T-cell (primary cell): ENCODE results near the gene CACNB4. TPM values are rescaled to one million over a fixed set of nuclear protein-coding genes. Genes with fewer than 3 reads are reported as not detected.
"Not testable (repeated sequence)": the region's sequence is repeated elsewhere in the genome, so short reads cannot be mapped to it uniquely, and the experiment has no call there.

Experiments used
- ATAC-seq, 4 experiments: fragments of 200-7000 bp in 3 of 4; fragments of 150-1000 bp in 1 of 4; cut with Tn5 transposase; replicated peaks in 1 of 4; 1 replicate in 3 of 4; 2 replicates in 1 of 4; pipeline ENCODE4 v1.10.0; 2021; ENCODE audit warnings: moderate library complexity in 3 of 4, mild to moderate bottlenecking in 2 of 4, moderate number of reproducible peaks in 1 of 4
- CTCF ChIA-PET, 2 donors: fragments of 300-600 bp; sonication (Branson Sonifier 250); formaldehyde crosslinking; loops; one replicate each; lab custom pipeline; 2022; ENCODE audit warnings: antibody characterized with exemption in 2 of 2; lab: Charles Lee
- POLR2A ChIA-PET, 2 donors: fragments of 300-600 bp; sonication (Branson Sonifier 250); formaldehyde crosslinking; loops; one replicate each; lab custom pipeline; 2022; ENCODE audit warnings: antibody characterized with exemption in 2 of 2; lab: Charles Lee
- DNase-seq, 35 experiments: peaks; one replicate each; pipeline versions ENCODE4 v3.0.0 to v3.0.0-alpha.2; 2013 to 2023
- H3K27ac ChIP-seq: one replicate; pipeline ENCODE4 v1.5.1; 2013; ENCODE audit warnings: low read length
- H3K27me3 ChIP-seq, 2 experiments: replicated peaks in 1 of 2; 1 replicate in 1 of 2; 2 replicates in 1 of 2; pipeline versions ENCODE4 v1.6.1 to v1.7.0; 2013; ENCODE audit warnings: low read length in 1 of 2, mixed read lengths in 1 of 2; ENCODE audit not compliant: control insufficient read depth in 2 of 2, insufficient read depth in 2 of 2; ENCODE audit errors: extremely low read depth in 1 of 2
- H3K36me3 ChIP-seq, 2 donors: 1 replicate in 1 of 2; 2 replicates in 1 of 2; pipeline versions ENCODE4 v1.6.1 to v1.7.0; 2013; ENCODE audit warnings: low read length in 1 of 2; ENCODE audit not compliant: control insufficient read depth in 2 of 2, insufficient read depth in 1 of 2; ENCODE audit errors: extremely low read depth in 1 of 2
- H3K4me1 ChIP-seq, 2 experiments: 1 replicate in 1 of 2; 2 replicates in 1 of 2; pipeline versions ENCODE4 v1.6.1 to v1.7.0; 2013; ENCODE audit warnings: low read length in 2 of 2, mixed read lengths in 1 of 2; ENCODE audit not compliant: insufficient read depth in 2 of 2, control insufficient read depth in 1 of 2; ENCODE audit errors: extremely low read depth in 1 of 2
- H3K4me3 ChIP-seq, 2 donors: 1 replicate in 1 of 2; 2 replicates in 1 of 2; pipeline versions ENCODE4 v1.5.1 to v1.7.0; 2013; ENCODE audit warnings: mild to moderate bottlenecking in 2 of 2, low read length in 1 of 2, moderate library complexity in 1 of 2; ENCODE audit not compliant: control insufficient read depth in 1 of 2; ENCODE audit errors: extremely low read depth in 1 of 2
- H3K9me3 ChIP-seq: 2 replicates; pipeline ENCODE4 v1.7.0; 2013
- H3K27ac Mint-ChIP-seq, 2 donors: one replicate each; pipeline ENCODE4 v1.8.0; 2020 to 2021; ENCODE audit warnings: mild to moderate bottlenecking in 2 of 2, mixed read lengths in 2 of 2
- H3K27me3 Mint-ChIP-seq, 2 donors: one replicate each; pipeline ENCODE4 v1.8.0; 2021 to 2022; ENCODE audit warnings: mixed read lengths in 2 of 2
- H3K36me3 Mint-ChIP-seq: one replicate; pipeline ENCODE4 v1.8.0; 2021; ENCODE audit warnings: mixed read lengths
- H3K4me1 Mint-ChIP-seq, 3 donors: one replicate each; pipeline ENCODE4 v1.8.0; 2020 to 2022; ENCODE audit warnings: mixed read lengths in 3 of 3, mild to moderate bottlenecking in 1 of 3
- H3K4me3 Mint-ChIP-seq, 3 donors: one replicate each; pipeline ENCODE4 v1.8.0; 2020 to 2022; ENCODE audit warnings: mild to moderate bottlenecking in 3 of 3, mixed read lengths in 3 of 3, moderate library complexity in 3 of 3
- H3K9me3 Mint-ChIP-seq, 3 donors: one replicate each; pipeline ENCODE4 v1.8.0; 2020 to 2022; ENCODE audit warnings: mixed read lengths in 3 of 3
- WGBS: methylation state at CpG from one replicate; pipeline ENCODE4 v1.1.5; 2013; ENCODE audit warnings: missing lambda C conversion rate; ENCODE audit not compliant: insufficient coverage; 5-methylcytosine and 5-hydroxymethylcytosine counted together
- total RNA-seq, 35 experiments: library from RNA in 6 of 35; stranded (reverse) in 6 of 35; fragments of 120-200 nt in 1 of 35; gene quantifications; one replicate each; pipeline versions ENCODE4 v1.2.1 to v1.2.4 and lab custom pipeline; 2013 to 2026

CACNB4 gene
- total RNA-seq, 5 donors from 2014 or later (not counting 1 experiment from before 2014, with no cell fraction given) = 0.16 to 1.2 (median 0.47) TPM

- Mint-ChIP-seq H3K4me3 (no peak overlapping the region), H3K9me3 (no peaks in the 10 kb centered on the region), H3K36me3 (no peaks in the 10 kb centered on the region), H3K4me1 (no peaks in the 10 kb centered on the region), H3K27me3 (no peaks in the 10 kb centered on the region), H3K27ac (no peak overlapping the region)
- Histone ChIP-seq H3K9me3 (no peaks in the 10 kb centered on the region), H3K4me1 (no peaks in the 10 kb centered on the region), H3K36me3 (no peaks in the 10 kb centered on the region), H3K27me3 (no peaks in the 10 kb centered on the region), H3K4me3 (no peak overlapping the region), H3K27ac (no peak overlapping the region)
- ChIA-PET POLR2A (no interaction called here), CTCF (interaction anchor here in 1 of 2 donors (1.4 kb wide), 1 partner anchor 9 kb away, joined by 3 read pairs; no protein-coding TSS in a partner anchor)
- ATAC-seq = no peak
- no peak for DNase-seq
- WGBS = no CpG with 5 or more reads among the region's 2 CpGs
Measured at GRCh38 chr2:151995161-151995557, 103.7 kb downstream of the CACNB4 start.

DNA sequence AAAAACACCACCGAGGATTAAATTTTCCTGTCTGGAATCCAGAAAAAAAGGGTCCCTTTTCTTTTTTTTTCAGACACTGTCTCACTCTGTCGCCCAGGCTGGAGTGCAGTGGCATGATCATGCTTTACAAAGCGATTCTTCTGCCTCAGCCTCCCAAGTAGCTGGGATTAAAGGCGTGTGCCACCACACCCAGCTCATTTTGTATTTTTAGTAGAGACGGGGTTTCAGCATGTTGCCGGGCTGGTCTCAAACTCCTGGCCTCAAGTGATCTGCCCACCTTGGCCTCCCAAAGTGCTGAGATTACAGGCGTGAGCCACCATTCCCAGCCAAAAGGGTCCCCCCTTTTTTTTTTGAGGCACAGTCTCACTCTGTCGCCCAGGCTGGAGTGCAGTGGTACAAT is 104.7 kb downstream of the CACNB4 start:
- CTCF ChIA-PET = interaction anchor here in 1 of 2 donors (0.9 to 1.4 kb wide), 2 partner anchors 10 to 87 kb away, joined by 3 read pairs; no protein-coding TSS in a partner anchor
- POLR2A ChIA-PET = not testable (repeated sequence)

DNA sequence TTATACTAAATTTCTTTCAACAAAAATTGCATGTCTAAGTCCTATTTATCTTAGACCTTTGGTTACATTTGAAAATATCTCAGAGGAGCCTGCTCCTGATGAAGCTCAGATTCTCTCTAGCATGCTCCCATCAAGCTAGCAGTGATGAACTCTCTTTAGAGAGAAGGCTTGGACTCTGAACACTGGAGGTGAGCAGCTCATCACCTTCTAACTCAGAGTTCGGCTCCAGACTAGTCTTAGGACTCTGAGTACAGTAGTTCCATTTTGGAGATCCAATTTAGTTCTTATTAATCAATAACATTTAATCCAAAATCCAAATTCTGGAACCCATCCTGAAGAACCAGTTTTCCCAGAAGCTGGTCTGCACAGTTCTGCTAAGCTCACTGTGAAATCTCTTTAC is 107.8 kb downstream of the CACNB4 start:
- Mint-ChIP-seq H3K4me3 (no peak overlapping the region), H3K36me3 (no peaks in the 10 kb centered on the region), H3K27me3 (no peaks in the 10 kb centered on the region), H3K27ac (no peak overlapping the region), H3K4me1 (no peaks in the 10 kb centered on the region), H3K9me3 (no peaks in the 10 kb centered on the region)
- CTCF ChIA-PET = interaction anchor here in 1 of 2 donors (0.6 kb wide), 1 partner anchor 11 kb away, joined by 7 read pairs; no protein-coding TSS in a partner anchor
- Histone ChIP-seq H3K4me1 (no peaks in the 10 kb centered on the region), H3K27ac (no peak overlapping the region), H3K36me3 (no peaks in the 10 kb centered on the region), H3K4me3 (no peak overlapping the region), H3K27me3 (no peaks in the 10 kb centered on the region), H3K9me3 (no peaks in the 10 kb centered on the region)
- WGBS = no CpG with 5 or more reads among the region's 1 CpG
- POLR2A ChIA-PET = no interaction called here
- DNase-seq (no peak), ATAC-seq (no peak)

More for the DNA sequence above, 104.7 kb downstream of the CACNB4 start:
- not testable (repeated sequence) for H3K4me3 Mint-ChIP-seq, ATAC-seq, H3K27ac ChIP-seq, H3K27me3 ChIP-seq, H3K4me1 ChIP-seq, H3K27ac Mint-ChIP-seq, H3K36me3 ChIP-seq, H3K9me3 ChIP-seq, H3K27me3 Mint-ChIP-seq, H3K36me3 Mint-ChIP-seq, H3K9me3 Mint-ChIP-seq, DNase-seq, H3K4me3 ChIP-seq, H3K4me1 Mint-ChIP-seq
- WGBS = 85% methylated on average over 8 of the region's 8 CpGs

GRCh38 chr2:151989378-151989777 is 109.5 kb downstream of the CACNB4 start:
- CTCF ChIA-PET = interaction anchor here in 1 of 2 donors (0.5 kb wide), 1 partner anchor 60 kb away, joined by 4 read pairs; no protein-coding TSS in a partner anchor

DNA sequence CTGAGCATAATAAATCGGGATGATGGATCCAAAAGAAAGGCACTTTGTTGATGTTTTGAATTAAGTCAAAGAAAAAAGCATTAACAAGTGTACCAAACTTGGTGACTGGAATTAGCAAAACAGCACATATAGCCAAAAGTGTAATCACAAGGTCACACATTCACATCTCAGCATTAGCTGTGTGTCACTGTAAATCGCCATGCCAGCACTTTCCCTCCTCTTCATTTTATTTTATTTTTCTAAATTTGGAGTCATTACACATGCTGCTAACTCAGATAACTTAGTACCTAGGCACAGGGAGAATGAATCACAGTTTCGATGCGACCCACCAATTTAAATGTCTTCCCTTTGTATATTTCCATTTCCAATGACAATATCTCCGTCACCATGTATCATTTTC is 111.4 kb downstream of the CACNB4 start:
- H3K4me1 Mint-ChIP-seq = no peaks in the 10 kb centered on the region

More at GRCh38 chr2:151989378-151989777, 109.5 kb downstream of the CACNB4 start:
- no peaks in the 10 kb centered on the region for H3K36me3 ChIP-seq
- DNase-seq = no peak
- H3K4me3 Mint-ChIP-seq = no peak overlapping the region
- WGBS = 65% methylated on average over 3 of the region's 3 CpGs
- no peak overlapping the region for H3K4me3 ChIP-seq
- no peaks in the 10 kb centered on the region for H3K4me1 Mint-ChIP-seq
- no peaks in the 10 kb centered on the region for H3K4me1 ChIP-seq
- H3K27ac Mint-ChIP-seq = no peak overlapping the region
- no peak overlapping the region for H3K27ac ChIP-seq
- ATAC-seq = no peak
- no peaks in the 10 kb centered on the region for H3K9me3 Mint-ChIP-seq
- no peaks in the 10 kb centered on the region for H3K27me3 ChIP-seq
- no peaks in the 10 kb centered on the region for H3K36me3 Mint-ChIP-seq
- POLR2A ChIA-PET = interaction anchor here in 1 of 2 donors (0.6 kb wide), 1 partner anchor 48 kb away, joined by 6 read pairs; no protein-coding TSS in a partner anchor
- no peaks in the 10 kb centered on the region for H3K9me3 ChIP-seq
- H3K27me3 Mint-ChIP-seq = no peaks in the 10 kb centered on the region

GRCh38 chr2:151984424-151985083 is 114.3 kb downstream of the CACNB4 start:
- Histone ChIP-seq H3K9me3 (no peaks in the 10 kb centered on the region), H3K4me1 (no peaks in the 10 kb centered on the region), H3K27ac (no peak overlapping the region), H3K36me3 (no peaks in the 10 kb centered on the region), H3K4me3 (no peak overlapping the region), H3K27me3 (no peaks in the 10 kb centered on the region)
- peaks cover 0 to 4% of the 10 kb centered on the region in 2 donors for H3K27me3 Mint-ChIP-seq
- no peaks in the 10 kb centered on the region for H3K36me3 Mint-ChIP-seq
- POLR2A ChIA-PET = interaction anchor here in 1 of 2 donors (0.5 kb wide), 1 partner anchor 77 kb away, joined by 3 read pairs; no protein-coding TSS in a partner anchor
- ATAC-seq (no peak), DNase-seq (no peak)
- 83% methylated on average over 1 of the region's 2 CpGs for WGBS
- CTCF ChIA-PET = interaction anchor here in 1 of 2 donors (0.5 kb wide), 1 partner anchor 17 kb away, joined by 4 read pairs; no protein-coding TSS in a partner anchor
- H3K9me3 Mint-ChIP-seq = no peaks in the 10 kb centered on the region
- H3K4me1 Mint-ChIP-seq = no peaks in the 10 kb centered on the region
- H3K27ac Mint-ChIP-seq = no peak overlapping the region
- no peak overlapping the region for H3K4me3 Mint-ChIP-seq

More for the DNA sequence above, 111.4 kb downstream of the CACNB4 start:
- ATAC-seq (no peak), DNase-seq (no peak)
- no peak overlapping the region for H3K4me3 ChIP-seq
- no peaks in the 10 kb centered on the region for H3K4me1 ChIP-seq
- H3K36me3 ChIP-seq = no peaks in the 10 kb centered on the region
- Mint-ChIP-seq H3K27ac (no peak overlapping the region), H3K4me3 (no peak overlapping the region), H3K27me3 (no peaks in the 10 kb centered on the region), H3K9me3 (no peaks in the 10 kb centered on the region), H3K36me3 (no peaks in the 10 kb centered on the region)
- 77% methylated on average over 4 of the region's 5 CpGs for WGBS
- ChIA-PET CTCF (no interaction called here), POLR2A (no interaction called here)
- no peak overlapping the region for H3K27ac ChIP-seq
- no peaks in the 10 kb centered on the region for H3K27me3 ChIP-seq
- no peaks in the 10 kb centered on the region for H3K9me3 ChIP-seq
